GM23338 (cell line): ENCODE results near the gene TMEM25. TPM values are rescaled to one million over a fixed set of nuclear protein-coding genes. Genes with fewer than 3 reads are reported as not detected.

Experiments
- ATAC-seq: fragments of 200-7000 bp; cut with Tn5 transposase; 3 replicates; pipeline ENCODE4 v1.9.1; 2020
- DNase-seq: peaks from one replicate; pipeline ENCODE4 v3.0.0-alpha.2; 2015; ENCODE audit warnings: low spot score
- H2AFZ ChIP-seq: fragments of 200-600 bp; sonication (generic); 2 replicates; pipeline ENCODE4 v1.8.0; 2016; ENCODE audit warnings: antibody characterized with exemption, mild to moderate bottlenecking, moderate library complexity
- H3F3A ChIP-seq: fragments of 200-600 bp; sonication (generic); replicated peaks from 2 replicates; pipeline ENCODE4 v1.8.0; 2017; ENCODE audit warnings: antibody characterized with exemption, mixed run types, low read depth
- H3K27ac ChIP-seq: fragments of 200-600 bp; sonication (generic); 2 replicates; pipeline ENCODE4 v1.6.1; 2016; ENCODE audit warnings: low read depth
- H3K27me3 ChIP-seq: fragments of 200-600 bp; sonication (generic); 2 replicates; pipeline ENCODE4 v1.8.0; 2016; ENCODE audit warnings: mild to moderate bottlenecking, mixed run types, moderate library complexity; ENCODE audit not compliant: insufficient read depth
- H3K36me3 ChIP-seq: fragments of 200-600 bp; sonication (generic); 2 replicates; pipeline ENCODE4 v1.8.0; 2016; ENCODE audit warnings: mild to moderate bottlenecking; ENCODE audit not compliant: insufficient read depth
- H3K4me1 ChIP-seq: fragments of 200-600 bp; sonication (generic); 2 replicates; pipeline ENCODE4 v1.8.0; 2016; ENCODE audit warnings: mild to moderate bottlenecking, moderate library complexity; ENCODE audit not compliant: insufficient read depth
- H3K4me2 ChIP-seq: fragments of 200-600 bp; sonication (generic); 2 replicates; pipeline ENCODE4 v1.7.1; 2017; ENCODE audit warnings: mixed run types
- H3K4me3 ChIP-seq: fragments of 200-600 bp; sonication (generic); 2 replicates; pipeline ENCODE4 v1.6.1; 2016; ENCODE audit warnings: mixed run types
- H3K79me2 ChIP-seq: fragments of 200-600 bp; sonication (generic); replicated peaks from 2 replicates; pipeline ENCODE4 v1.8.0; 2017; ENCODE audit warnings: mild to moderate bottlenecking; ENCODE audit not compliant: insufficient read depth
- H3K9me2 ChIP-seq: fragments of 200-600 bp; sonication (generic); 2 replicates; pipeline ENCODE4 v1.8.0; 2017; ENCODE audit not compliant: insufficient read depth
- H4K20me1 ChIP-seq: fragments of 200-600 bp; sonication (generic); replicated peaks from 2 replicates; pipeline ENCODE4 v1.8.0; 2017; ENCODE audit warnings: mild to moderate bottlenecking; ENCODE audit not compliant: insufficient read depth
- H3K27ac Mint-ChIP-seq: 2 replicates; pipeline ENCODE4 v1.8.0; 2020; ENCODE audit warnings: inconsistent platforms, mild to moderate bottlenecking, moderate library complexity, mixed read lengths
- H3K27me3 Mint-ChIP-seq: 3 replicates; pipeline ENCODE4 v1.8.0; 2022; ENCODE audit warnings: low read depth, mild to moderate bottlenecking, moderate library complexity, mixed read lengths, inconsistent platforms; ENCODE audit not compliant: insufficient read depth, poor library complexity
- H3K36me3 Mint-ChIP-seq: 3 replicates; pipeline ENCODE4 v1.8.0; 2021; ENCODE audit warnings: low read depth, mild to moderate bottlenecking, inconsistent platforms, moderate library complexity, mixed read lengths
- H3K4me1 Mint-ChIP-seq: 3 replicates; pipeline ENCODE4 v1.8.0; 2020; ENCODE audit warnings: mild to moderate bottlenecking, inconsistent platforms, mixed read lengths
- H3K4me3 Mint-ChIP-seq: 3 replicates; pipeline ENCODE4 v1.8.0; 2021; ENCODE audit warnings: moderate library complexity, mild to moderate bottlenecking, inconsistent platforms, mixed read lengths
- H3K9me3 Mint-ChIP-seq: 3 replicates; pipeline ENCODE4 v1.8.0; 2020; ENCODE audit warnings: moderate library complexity, mild to moderate bottlenecking, inconsistent platforms, mixed read lengths
- CREB1 ChIP-seq: fragments of 250-450 bp; sonication (Bioruptor Pico); IDR thresholded peaks from 2 replicates; pipeline ENCODE4 v1.5.0; 2020; ENCODE audit warnings: low read depth, mild to moderate bottlenecking, moderate library complexity
- CTCF ChIP-seq, 2 experiments: fragments of 200-600 bp in 1 of 2; sonication (generic) in 1 of 2; conservative IDR thresholded peaks; 2 replicates each; pipeline versions ENCODE4 v1.5.1 to v1.6.1; 2016 to 2017; ENCODE audit warnings: antibody characterized with exemption in 2 of 2, low read depth in 2 of 2, mild to moderate bottlenecking in 2 of 2, moderate library complexity in 1 of 2
- ETS1 ChIP-seq: IDR thresholded peaks from 2 replicates; pipeline ENCODE4 v1.6.1; 2016; ENCODE audit warnings: antibody characterized with exemption
- EZH2 ChIP-seq: fragments of 200-600 bp; sonication (generic); IDR thresholded peaks from one replicate; pipeline ENCODE4 v1.8.0; 2017; ENCODE audit warnings: antibody characterized with exemption, mild to moderate bottlenecking, low read depth; ENCODE audit not compliant: unreplicated experiment
- EZH2phosphoT487 ChIP-seq: fragments of 200-600 bp; sonication (generic); IDR thresholded peaks from one replicate; pipeline ENCODE4 v1.8.1; 2018; ENCODE audit warnings: antibody characterized with exemption; ENCODE audit not compliant: unreplicated experiment
- JUNB ChIP-seq: IDR thresholded peaks from one replicate; pipeline ENCODE4 v1.6.1; 2016; ENCODE audit warnings: antibody characterized with exemption; ENCODE audit not compliant: unreplicated experiment
- NANOG ChIP-seq: IDR thresholded peaks from 2 replicates; pipeline ENCODE4 v1.6.1; 2016; ENCODE audit warnings: antibody characterized with exemption, borderline replicate concordance
- POLR2AphosphoS5 ChIP-seq: IDR thresholded peaks from 2 replicates; pipeline ENCODE4 v1.6.1; 2016; ENCODE audit warnings: antibody characterized with exemption, low read depth
- STAT1 ChIP-seq: IDR thresholded peaks from one replicate; pipeline ENCODE4 v1.6.1; 2016; ENCODE audit warnings: antibody characterized with exemption; ENCODE audit not compliant: unreplicated experiment
- ZNF114 ChIP-seq: fragments of 250-450 bp; sonication (Bioruptor Pico); IDR thresholded peaks from 2 replicates; pipeline ENCODE4 v1.5.0; 2020; ENCODE audit warnings: mild to moderate bottlenecking, moderate library complexity
- ZNF331 ChIP-seq: fragments of 250-450 bp; sonication (Bioruptor Pico); IDR thresholded peaks from 2 replicates; pipeline ENCODE4 v1.5.0; 2020; ENCODE audit warnings: low read depth, mild to moderate bottlenecking, moderate library complexity
- ZNF462 ChIP-seq: fragments of 250-450 bp; sonication (Bioruptor Pico); IDR thresholded peaks from 2 replicates; pipeline ENCODE4 v1.5.0; 2020; ENCODE audit warnings: mild to moderate bottlenecking, moderate library complexity
- polyA plus RNA-seq: library from polyadenylated mRNA; unstranded; fragments of >200 nt; fragmentation: Nextera tagmentation; extraction: Ambion mirVana; gene quantifications from 2 replicates; pipeline ENCODE4 v1.2.1, GENCODE V29; 2016
- total RNA-seq: library from RNA; depleted of rRNA; stranded (reverse); fragments of >200 nt; shearing (Covaris generic); gene quantifications from 2 replicates; pipeline ENCODE4 v1.2.3, GENCODE V29; 2014
- TF ChIP-seq, protein P1 (sequence below): IDR thresholded peaks from one replicate; pipeline ENCODE4 v1.6.1; 2018; ENCODE audit warnings: antibody characterized with exemption; ENCODE audit not compliant: unreplicated experiment

Gene TMEM25
- total and polyA plus RNA-seq, 2 experiments from 2014 or later = 11.7 to 17.7 TPM

DNA sequence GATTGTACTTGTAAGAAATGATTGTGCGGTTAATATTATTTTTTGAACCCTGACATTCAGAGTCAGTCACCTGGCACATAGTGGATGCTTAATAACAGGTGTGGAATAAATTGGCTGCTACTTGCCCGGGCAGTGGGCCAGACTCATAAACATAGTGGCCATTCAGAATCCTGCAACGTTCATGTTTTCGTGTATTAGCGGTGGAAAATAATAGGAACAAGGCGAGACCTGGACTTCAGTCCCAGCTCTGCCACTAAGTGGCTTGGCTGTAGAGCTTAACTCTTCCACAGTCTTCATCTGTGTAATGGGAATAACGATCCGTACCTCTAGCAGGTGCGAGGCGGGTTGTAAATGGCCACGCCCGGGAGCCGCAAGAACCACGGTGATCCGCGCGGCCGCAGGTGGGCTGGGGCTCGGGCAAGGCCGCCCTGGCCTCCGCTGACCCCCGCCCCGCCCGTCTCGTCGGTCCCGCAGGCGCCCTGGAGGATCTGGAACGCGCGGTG lies 761 bp upstream of the TMEM25 start:
- Mint-ChIP-seq H3K27ac (no peak overlapping the region; the same call in 1 of the 2 replicates), H3K27me3 (peaks cover 14% of the 10 kb centered on the region), H3K4me3 (peak overlapping the region; percentile 92), H3K36me3 (peaks cover under 1% of the 10 kb centered on the region; the same call in 2 of the 3 replicates), H3K9me3 (no peaks in the 10 kb centered on the region), H3K4me1 (peaks cover 27% of the 10 kb centered on the region)
- no peaks in the 10 kb centered on the region; the same call in 1 of the 2 replicates for H3K9me2 ChIP-seq
- H3K36me3 ChIP-seq = no peaks in the 10 kb centered on the region
- peak overlapping the region; percentile 84 for H2AFZ ChIP-seq
- peaks cover 13% of the 10 kb centered on the region for H3K4me1 ChIP-seq
- no peak for DNase-seq
- H3K27ac ChIP-seq = no peak overlapping the region
- H3K27me3 ChIP-seq = peaks cover 6% of the 10 kb centered on the region; the same call in 1 of the 2 replicates
- H3K4me2 ChIP-seq = peak overlapping the region; percentile 88
- no peaks in the 10 kb centered on the region for H3K79me2 ChIP-seq
- H3K4me3 ChIP-seq = peak overlapping the region; percentile 99
- 0 out of 2 replicates have a peak, but pooled peaks cover 4% of the 10 kb centered on the region for H4K20me1 ChIP-seq
- no peak; the same call in 2 of the 3 replicates for ATAC-seq
- no peak for TF ChIP-seq ZNF462 (CRISPR knock-in tag)
- no peak for TF ChIP-seq ZNF114
- no peak for TF ChIP-seq EZH2
- TF ChIP-seq JUNB = no peak
- TF ChIP-seq STAT1 = no peak
- TF ChIP-seq NANOG = no peak
- TF ChIP-seq CREB1 (CRISPR knock-in tag) = no peak
- TF ChIP-seq ETS1 = no peak
- no peak for TF ChIP-seq ZNF331
- no peak for TF ChIP-seq POLR2AphosphoS5
- TF ChIP-seq, protein P1, sequence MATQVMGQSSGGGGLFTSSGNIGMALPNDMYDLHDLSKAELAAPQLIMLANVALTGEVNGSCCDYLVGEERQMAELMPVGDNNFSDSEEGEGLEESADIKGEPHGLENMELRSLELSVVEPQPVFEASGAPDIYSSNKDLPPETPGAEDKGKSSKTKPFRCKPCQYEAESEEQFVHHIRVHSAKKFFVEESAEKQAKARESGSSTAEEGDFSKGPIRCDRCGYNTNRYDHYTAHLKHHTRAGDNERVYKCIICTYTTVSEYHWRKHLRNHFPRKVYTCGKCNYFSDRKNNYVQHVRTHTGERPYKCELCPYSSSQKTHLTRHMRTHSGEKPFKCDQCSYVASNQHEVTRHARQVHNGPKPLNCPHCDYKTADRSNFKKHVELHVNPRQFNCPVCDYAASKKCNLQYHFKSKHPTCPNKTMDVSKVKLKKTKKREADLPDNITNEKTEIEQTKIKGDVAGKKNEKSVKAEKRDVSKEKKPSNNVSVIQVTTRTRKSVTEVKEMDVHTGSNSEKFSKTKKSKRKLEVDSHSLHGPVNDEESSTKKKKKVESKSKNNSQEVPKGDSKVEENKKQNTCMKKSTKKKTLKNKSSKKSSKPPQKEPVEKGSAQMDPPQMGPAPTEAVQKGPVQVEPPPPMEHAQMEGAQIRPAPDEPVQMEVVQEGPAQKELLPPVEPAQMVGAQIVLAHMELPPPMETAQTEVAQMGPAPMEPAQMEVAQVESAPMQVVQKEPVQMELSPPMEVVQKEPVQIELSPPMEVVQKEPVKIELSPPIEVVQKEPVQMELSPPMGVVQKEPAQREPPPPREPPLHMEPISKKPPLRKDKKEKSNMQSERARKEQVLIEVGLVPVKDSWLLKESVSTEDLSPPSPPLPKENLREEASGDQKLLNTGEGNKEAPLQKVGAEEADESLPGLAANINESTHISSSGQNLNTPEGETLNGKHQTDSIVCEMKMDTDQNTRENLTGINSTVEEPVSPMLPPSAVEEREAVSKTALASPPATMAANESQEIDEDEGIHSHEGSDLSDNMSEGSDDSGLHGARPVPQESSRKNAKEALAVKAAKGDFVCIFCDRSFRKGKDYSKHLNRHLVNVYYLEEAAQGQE = no peak
- TF ChIP-seq CTCF (conservative IDR thresholded peaks at IDR 0.05; ENCODE audit: low read depth in 2 of 2) = no peak
- TF ChIP-seq EZH2phosphoT487 = no peak
- peaks cover 24% of the 10 kb centered on the region; the same call in 1 of the 2 replicates for H3F3A ChIP-seq
